HG02840 (cell line): ENCODE data around the gene C8A.

Experiments
- ATAC-seq: cut with Tn5 transposase; IDR thresholded peaks from one replicate; pipeline ENCODE4 v1.9.1; 2021; ENCODE audit warnings: mild to moderate bottlenecking, moderate library complexity, moderate number of reproducible peaks; ENCODE audit not compliant: unreplicated experiment, low FRiP score

C8A gene

DNA sequence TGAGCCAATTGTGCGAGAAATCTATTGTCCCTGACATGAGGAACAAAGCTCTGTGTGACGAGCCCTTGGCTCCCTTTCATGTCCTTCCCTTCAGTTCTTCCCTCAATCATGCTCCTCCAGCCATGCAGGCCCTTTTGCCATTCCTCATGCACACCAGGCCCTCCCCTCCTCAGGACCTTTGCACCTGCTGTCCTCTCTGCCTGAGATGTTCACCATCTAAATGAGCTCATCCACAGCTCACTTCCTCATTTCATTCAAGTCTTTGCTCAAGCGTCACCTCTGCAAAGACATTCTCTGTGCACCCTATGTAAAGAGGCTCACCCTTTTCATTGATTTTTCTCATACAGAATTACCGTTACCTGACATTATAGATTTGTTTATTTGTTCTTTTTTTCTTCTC, 67.5 kb downstream of the C8A start:
- no peak for ATAC-seq

- no peak for ATAC-seq
Observed at GRCh38 chr1:56922507-56922906, 67.9 kb downstream of the C8A start.

- ATAC-seq, result no peak
Observed at GRCh38 chr1:56923201-56923600, 68.6 kb downstream of the C8A start.

DNA sequence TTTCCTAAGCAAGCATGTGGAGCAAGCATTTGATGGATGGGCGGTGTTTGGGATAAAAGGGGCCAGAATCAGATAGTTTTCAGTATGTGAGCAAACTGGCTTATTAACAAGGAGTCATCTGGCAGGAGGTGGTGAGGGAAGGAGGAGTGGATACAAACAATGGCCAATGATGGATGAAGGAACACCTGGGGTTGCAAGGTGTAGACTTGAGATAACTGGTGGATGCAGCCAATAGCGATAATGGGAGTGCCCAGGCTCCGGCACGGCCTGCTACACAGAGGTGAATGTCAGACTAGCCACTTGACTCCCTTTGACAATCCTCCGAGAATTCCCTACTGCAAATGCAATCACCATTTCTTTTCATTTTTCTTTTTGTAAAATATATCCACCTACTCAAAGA, 69.5 kb downstream of the C8A start:
- no peak for ATAC-seq

GRCh38 chr1:56925193-56925592, 70.6 kb downstream of the C8A start:
- ATAC-seq, result no peak

DNA sequence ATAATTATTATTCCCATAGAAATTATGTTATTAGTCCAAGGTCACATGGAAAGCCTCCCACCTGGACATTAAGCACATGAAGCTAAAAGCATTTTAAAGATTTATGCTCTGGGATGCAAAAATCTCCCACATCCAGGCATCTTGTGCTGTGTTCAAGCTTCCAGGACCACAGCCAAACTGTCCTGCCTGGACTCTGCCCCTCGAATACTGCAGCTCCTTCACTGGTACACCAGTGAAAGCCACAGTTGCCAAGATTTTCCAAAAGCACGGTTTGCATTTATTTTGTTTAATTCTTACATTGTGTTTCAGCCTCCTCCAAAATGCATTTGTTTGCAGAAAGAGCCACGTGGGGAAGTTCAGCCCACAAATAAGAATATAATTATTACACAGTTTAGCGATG, 72.6 kb downstream of the C8A start:
- ATAC-seq, result no peak

DNA sequence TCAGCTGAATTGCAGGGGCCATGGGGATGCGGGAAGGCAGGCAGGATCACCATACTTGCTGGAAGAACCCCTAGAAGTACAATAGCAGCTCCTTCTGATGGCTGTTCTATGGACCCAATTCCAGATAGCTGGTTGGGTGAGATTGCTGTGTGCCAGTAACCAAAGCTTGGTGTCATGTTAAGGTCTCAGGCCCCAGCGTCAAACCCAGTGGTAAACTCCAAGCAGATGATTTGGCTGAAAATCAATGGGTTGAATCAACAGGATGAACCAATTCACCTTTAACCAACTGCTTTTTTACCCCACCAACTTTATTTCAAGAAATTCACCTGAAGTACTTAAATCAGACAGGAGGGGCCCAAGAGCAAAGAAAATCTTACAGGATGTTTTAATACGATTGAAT, 73.4 kb downstream of the C8A start:
- ATAC-seq, result no peak

- no peak for ATAC-seq
Observed at GRCh38 chr1:56929492-56929891, 74.9 kb downstream of the C8A start.

DNA sequence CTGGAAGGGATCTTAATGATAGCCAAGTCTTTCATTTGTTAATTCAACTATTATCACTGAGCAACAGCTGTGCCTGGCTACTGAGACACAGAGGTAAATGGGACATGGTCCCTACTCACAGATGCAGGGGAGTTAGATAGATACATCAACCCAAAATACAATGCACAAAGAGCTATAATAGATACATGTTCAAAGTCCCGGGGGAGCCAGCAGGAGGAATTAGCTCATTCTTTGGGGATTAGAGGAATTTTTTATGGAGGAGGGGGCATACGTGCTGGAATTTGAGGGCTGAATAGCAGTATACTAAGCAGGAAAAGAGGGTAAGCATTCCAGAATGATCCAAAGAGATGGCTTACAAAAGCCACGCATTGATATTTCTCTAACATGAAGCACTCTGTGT, 76.6 kb downstream of the C8A start:
- no peak for ATAC-seq

DNA sequence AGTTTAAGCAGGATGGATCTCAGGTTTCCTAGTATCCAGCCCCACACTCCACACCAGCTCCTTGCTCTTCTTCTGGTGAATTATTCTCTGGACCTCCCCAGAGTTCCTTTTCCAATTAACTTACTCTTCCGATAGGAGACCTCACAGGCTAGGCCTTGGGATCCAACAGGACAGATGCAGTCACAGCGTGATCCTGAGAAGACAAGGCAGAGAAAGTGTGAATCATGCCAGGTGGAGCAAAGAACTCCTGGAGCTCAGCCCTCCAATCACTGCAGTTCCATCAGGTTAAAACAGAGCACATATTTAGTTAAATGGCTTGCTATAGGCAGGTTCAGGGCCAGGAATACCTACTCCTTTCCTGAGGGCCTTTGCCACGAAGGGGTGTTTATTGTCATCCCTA, 77.1 kb downstream of the C8A start:
- ATAC-seq, result no peak

DNA sequence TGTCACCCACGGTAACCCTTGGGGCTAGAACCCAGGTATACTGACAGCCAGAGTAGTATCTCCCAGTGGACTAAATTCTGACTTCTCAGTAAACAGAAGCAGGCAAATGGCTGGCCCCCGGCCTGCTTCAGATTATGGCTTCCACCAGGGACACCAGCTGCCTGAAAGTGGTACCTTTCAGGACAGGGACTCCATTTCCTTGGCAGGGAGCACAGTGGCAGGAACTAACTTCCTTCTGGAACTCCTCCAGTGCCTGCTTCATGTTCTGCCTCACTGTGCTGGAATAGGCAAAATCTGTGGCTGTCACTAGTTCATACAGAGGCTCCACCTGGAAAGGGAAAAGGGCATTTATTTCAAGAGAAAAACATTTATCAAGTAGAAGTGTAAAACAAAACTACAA, 78.6 kb downstream of the C8A start:
- ATAC-seq, result no peak

DNA sequence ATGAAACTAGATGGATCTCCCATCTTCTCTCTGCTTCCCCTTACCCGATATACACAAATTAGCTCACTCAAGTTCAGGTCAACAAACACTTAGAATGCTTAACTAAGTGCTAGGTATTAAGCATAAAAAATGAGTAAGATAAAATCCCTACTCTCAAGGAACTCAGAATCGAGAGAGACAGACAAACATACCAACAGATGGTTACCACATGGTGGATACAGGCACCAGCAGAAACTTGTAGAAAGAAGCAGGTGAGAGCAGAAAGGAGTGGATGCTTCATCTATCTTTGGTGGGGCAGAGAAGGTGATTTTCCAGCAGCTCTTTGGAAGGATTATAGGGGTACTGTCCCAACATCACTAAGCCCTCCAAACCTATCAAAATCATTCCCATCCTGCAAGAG, 79.0 kb downstream of the C8A start:
- no peak for ATAC-seq

GRCh38 chr1:56934430-56935060, 79.9 kb downstream of the C8A start:
- no peak for ATAC-seq

GRCh38 chr1:56938646-56939045, 84.0 kb downstream of the C8A start:
- ATAC-seq, result no peak

DNA sequence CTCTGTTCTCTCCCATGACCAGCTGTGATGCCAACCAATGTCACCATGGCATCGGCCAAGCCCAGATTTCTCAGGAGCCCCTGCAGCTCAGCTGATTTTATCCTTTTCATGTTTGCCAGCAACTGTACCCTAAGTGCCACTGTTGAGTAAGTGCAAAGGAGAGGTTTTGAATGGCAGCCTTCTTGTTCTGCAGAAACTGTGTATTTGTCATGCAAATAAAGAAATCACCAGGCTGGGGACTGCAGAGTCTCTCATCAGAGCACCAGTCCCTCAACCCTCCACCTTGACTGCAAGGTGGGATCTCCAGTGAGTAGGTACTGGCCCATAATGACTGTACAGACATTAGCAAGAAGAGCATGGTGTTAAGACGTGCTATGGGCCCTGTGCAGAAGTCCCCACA, 84.6 kb downstream of the C8A start:
- no peak for ATAC-seq

DNA sequence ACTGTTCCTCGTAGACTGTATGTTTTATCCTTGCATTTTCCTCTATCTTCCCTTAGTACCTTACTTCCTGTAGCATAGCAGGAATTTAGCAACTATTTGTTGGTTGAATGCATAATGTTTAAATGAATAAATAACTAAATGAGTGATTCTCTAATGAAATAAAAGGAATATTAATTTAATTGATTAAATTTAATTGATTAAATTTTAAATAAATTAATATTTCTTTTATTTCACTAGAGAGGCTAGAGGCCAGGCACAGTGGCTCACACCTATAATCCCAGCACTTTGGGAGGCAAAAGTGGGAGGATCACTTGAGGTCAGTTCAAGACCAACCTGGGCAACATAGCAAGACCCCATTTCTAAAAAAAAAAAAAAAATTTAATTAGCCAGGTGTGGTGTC, 85.4 kb downstream of the C8A start:
- ATAC-seq, result no peak

- ATAC-seq, result no peak
Observed at GRCh38 chr1:56948403-56949023, 93.9 kb downstream of the C8A start.

- ATAC-seq, result no peak
Observed at GRCh38 chr1:56952501-56952900, 97.9 kb downstream of the C8A start.

GRCh38 chr1:56953386-56953785, 98.8 kb downstream of the C8A start:
- ATAC-seq, result no peak

GRCh38 chr1:56954664-56955063, 100.1 kb downstream of the C8A start:
- ATAC-seq, result no peak

DNA sequence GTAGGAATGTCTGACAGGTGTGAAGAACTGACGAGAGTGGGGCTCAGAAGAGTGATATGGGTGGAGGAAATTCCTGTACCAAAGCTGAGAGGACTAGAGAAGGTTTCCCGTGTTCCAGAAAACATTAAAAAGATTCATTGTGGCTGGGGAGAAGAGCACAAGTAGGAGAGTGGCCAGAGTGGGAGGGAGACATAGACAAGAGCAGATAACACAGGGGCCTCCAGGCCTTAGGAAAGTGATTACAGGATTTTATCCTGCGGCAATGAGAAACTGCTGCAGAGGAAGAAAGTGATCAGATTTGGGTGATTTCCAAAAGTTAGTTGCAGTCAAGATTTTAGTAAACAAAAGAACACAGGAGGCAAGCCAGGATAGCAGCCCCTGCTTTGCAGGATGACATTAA, 103.3 kb downstream of the C8A start:
- ATAC-seq, result no peak

GRCh38 chr1:56958526-56958925, 103.9 kb downstream of the C8A start:
- ATAC-seq, result no peak

- ATAC-seq, result no peak
Observed at GRCh38 chr1:56961426-56961825, 106.8 kb downstream of the C8A start.
